T-helper 9 cell (primary cell): ENCODE results near the gene EDAR.

Experiments
- DNase-seq: peaks from one replicate; pipeline ENCODE4 v3.0.0-alpha.2; 2020

The EDAR gene

GRCh38 chr2:108938077-108938710, 50.8 kb downstream of the EDAR start:
- no peak for DNase-seq

DNA sequence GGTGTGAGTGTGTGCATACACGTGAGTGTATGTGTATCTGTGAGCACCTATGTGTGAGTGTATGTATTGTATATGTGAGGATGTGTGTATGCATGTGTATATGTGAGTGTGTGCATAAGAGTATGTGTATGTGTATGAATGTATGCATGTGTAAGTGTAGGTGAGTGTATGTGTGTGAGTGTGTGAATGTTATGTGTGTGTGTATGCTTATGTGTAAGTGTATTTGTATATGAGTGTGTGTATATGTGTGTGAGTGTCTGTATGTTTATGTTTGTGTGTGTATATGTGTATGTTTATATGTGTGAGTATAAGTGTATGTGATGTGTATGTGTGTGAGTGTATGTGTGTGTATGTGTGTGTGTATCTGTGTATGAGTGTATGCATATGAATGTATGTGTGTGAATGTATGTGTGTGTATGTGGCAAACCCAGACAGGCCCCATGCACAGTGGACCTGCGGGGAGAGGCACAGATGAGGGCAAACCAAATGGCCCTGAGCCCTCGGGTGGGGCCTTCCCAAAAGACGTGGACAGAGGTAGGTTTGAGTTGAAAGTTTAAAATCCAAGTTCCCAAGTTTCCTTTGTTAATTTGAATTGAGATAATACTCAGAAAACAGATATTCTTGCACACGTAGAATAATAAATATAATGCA, 51.5 kb downstream of the EDAR start:
- DNase-seq, result no peak

DNA sequence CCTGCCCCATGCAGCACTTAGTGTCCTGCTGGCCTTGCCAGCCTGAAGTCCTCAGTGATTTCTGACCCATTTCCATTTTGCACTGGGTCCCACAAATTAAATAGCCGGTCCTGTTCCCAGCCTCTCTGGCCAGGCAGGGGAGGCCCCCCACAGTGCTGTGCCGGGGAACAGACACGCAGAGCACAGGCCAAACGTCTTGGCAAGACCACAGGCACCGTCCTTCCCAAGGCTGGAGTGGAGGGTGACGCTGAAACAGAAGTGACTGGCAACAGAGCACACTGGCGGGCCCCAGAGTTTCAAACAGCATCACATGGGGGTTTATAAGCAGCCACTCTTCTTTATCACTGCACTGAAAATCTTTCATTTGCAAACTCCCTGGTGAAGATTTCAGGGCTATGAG, 52.2 kb downstream of the EDAR start:
- DNase-seq, result no peak

DNA sequence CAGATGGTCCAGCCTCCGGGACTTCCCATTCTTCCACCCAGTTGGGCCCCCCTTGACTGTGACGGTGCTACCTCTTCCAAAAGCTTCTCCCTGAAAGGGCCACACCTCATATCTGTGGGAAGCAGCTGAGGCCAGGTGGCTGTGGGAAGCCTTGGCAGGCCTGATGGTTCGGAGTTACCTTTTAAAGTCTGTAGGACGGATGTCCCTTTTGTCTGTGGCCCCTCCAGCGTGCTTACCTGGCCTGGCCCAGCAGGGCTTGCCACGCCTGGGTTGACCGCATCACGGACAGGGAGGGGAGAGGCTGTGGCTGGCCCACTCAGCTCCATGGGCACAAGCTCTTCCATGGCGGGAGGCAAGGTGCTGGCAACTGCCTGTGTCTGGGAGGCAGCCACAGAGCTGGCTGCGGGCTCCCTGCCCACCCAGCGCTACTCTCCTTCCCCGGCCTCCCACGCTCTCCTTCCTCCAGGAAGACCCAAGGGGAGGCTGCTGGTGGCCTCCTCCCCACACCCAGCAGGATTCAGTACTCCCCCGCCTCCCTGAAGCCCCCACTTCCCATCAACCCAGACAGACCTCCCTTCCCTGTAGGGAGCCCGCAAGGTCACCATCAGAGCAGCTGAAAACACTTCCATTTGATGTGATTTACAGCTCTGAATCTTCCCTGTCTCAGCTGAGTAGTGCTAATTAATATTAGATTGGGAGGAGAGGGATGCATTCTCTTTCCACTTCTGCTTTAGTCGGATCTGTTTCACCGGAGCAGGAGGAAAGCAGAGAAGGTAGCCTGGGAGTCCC, 52.8 kb downstream of the EDAR start:
- DNase-seq, result no peak

DNA sequence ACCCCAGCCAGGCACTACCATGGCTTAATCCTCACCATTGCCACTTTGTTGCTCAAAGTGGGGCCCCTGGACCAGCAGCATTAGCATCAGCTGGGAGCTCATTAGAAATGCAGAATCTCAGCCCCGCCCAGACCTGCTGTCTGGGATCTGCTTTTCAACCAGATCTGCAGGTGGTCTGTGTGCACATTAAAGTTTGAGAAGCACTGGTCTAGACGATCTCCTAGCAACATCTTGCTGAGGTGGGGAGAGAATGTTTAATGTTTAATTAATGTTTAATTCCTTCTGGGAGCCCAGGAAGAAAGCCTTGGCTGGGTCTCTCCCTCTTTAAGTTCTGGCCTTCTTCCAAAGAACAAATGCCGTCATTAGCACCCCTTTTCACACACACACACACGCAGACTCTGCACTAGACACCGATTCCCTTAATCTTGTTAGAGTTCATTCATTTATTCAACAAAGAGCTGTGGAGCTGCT, 53.7 kb downstream of the EDAR start:
- DNase-seq, result no peak

DNA sequence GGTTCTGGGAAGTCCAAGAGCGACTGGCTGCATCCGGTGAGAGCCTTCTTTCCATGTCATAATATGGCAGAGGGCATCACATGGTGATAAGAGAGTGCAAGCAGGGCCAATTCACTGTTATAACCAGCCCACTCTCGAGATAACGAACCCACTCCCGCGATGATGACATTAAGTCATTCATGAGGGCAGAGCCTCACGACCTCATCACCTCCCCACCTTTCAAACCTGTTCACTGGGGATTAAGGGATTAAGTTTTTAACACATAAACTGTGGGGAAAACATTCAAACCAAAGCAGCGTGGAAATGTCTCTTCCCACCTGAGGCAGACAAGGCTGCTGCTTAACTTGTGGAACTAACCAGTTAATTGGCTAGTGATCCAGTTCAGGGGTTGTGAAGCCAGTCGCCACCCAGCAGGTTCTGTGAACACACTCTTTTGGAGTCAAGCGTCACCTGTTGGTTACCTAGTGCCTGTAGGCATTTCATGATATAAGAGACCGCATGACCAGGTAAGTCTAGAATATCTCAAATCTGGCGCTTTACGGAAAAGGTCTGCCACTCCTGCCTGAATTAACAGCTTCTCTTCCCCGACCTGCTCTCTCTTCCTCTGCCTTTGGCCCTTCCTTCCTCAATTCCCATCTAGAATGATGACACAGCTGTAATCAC, 54.3 kb downstream of the EDAR start:
- DNase-seq, result no peak

- no peak for DNase-seq
Measured at GRCh38 chr2:108934151-108934550, 54.9 kb downstream of the EDAR start.

- DNase-seq, result no peak
Measured at GRCh38 chr2:108933691-108934117, 55.3 kb downstream of the EDAR start.

GRCh38 chr2:108932736-108933332, 56.2 kb downstream of the EDAR start:
- no peak for DNase-seq

DNA sequence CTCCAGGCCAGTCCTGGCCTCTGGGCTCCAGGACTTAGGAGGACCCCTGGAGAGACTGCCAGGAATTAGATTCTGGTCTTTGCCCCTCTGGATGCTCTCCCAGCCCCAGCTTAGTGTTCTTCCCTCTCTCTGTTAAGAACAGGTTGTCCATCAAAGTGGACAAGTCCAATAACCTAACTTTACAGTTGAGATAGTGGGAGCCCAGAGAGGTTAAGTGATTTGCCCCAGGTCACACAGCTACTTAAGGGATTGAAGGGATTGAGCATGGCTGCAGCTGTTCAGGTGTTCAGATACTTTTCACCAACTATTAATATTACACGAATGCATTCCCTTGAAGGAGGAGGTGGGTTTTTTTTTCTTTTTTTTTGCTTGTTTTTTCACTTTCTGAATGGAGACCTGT, 57.6 kb downstream of the EDAR start:
- no peak for DNase-seq

- DNase-seq, result no peak
Measured at GRCh38 chr2:108929807-108930425, 59.1 kb downstream of the EDAR start.

DNA sequence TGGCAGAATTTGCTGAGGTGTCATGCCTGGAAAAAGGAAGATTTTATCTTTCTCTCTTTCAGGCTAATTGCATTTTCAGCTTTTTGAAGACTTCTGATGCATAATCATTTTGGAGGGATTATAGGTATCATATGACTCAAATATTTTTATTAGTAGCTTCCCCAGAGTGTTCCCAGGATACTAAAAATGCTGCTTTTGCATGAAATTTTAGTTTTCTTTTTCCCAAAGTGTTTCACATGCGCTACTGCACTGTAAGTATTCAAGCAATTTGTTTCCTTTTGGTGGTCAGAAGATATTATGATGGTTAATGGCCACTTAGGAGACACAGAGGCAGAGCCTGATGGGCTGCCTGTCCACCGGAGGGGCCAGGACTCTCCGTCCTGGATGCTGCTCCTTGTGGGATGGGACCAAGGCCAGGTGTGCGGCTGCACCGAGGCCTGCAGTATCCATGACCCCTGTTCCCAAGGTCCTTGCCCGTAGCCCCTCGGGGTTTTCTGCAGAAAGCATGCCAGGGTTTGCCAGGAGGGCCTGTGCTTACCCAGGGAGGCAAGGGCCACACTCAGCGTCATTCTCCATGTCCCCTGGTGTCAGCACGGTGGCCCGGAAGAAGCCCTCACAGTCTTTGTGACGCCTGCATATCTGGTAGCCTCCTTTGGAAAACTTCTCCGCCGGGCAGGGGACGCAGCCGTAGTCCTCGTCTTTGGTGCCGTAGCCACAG, 60.2 kb downstream of the EDAR start:
- no peak for DNase-seq

DNA sequence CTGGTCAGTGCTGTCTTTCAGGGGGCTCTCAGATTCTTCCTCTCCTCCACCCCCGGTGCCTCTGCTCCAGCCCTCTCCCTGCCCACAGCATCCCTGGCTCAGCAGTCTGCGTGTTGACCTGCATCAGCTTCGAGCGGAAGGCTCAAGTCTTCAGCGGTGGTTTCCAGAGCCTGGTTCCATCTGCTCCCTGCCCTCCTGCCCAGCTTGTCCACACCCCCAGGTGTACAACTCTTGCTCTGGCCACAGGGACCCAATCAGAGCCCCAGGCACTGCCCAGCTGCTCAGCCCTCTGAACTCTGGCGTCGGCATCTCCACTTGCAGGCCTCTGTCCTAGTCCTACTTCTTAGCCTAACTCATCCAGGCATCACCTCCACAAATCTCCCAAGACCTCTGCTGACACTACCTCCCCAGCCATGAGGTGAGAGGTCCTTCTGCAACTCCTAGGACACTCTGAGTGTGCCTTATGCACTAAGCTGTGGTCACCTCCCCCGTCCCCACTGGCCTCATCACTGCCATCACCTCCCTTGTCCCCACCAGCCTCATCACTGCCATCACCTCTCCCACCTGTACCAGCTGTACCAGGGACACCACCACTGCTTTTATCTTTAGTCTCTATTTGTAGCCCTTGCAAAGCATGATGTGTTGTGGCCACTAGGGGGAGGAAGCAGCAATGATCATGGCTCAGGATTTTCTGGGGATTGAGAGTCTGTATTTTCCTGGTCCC, 60.9 kb downstream of the EDAR start:
- peak; percentile 6 for DNase-seq

DNA sequence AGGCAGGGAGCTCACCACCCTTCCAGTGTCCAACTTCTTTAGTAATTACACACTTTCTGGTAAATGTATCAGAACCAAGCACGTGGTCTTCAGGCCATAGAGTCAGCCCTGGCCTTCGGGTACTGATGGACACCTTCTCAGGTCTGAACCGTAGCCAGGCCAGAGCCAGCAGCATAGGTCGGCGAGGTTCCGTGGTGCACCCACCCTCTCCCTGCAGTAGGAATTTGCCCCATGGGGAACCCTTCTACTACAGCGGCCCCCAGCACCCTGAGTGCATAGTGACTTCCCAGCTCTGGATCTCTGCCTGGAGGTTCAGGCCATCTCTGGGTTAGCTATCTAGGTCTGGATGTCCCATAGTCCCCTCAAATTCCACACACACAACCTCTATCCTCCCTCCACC, 61.6 kb downstream of the EDAR start:
- DNase-seq, result no peak

- DNase-seq, result no peak
Measured at GRCh38 chr2:108926561-108927380, 62.2 kb downstream of the EDAR start.

DNA sequence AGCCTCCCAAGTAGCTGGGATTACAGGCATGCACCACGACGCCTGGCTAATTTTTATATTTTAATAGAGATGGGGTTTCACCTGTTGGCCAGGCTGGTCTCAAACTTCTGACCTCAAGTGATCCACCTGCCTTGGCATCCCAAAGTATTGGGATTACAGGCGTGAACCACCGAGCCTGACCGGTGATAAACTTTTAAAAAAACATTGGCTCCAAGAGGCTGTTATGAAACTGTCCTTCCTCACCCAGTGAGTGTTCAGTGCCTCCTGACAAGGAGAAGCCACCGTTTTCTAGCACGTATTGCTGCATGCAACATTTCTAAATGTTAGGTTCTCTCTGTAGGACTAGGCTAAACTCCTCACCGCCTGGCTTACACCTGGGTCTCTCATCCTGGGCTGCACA, 63.3 kb downstream of the EDAR start:
- DNase-seq, result no peak

DNA sequence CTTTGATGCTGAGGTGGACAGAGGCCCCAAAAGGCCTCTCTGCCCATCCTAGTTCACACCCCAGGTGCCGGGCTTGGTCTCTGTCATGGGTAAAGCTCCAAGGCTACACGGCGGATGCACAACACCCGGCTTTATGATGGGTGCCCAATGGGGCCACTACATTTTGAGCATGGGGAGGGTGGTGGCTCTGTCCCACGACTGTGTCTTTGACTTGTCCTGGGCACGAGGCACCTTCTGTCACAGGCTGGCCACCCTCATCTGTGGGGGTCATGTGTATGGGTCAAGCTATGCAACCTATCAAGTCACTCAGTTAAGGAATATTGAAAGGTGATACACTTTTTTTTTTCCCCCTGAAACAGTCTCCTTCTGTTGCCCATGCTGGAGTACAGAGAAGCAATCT, 63.7 kb downstream of the EDAR start:
- DNase-seq, result no peak

GRCh38 chr2:108924580-108925251, 64.3 kb downstream of the EDAR start:
- no peak for DNase-seq

DNA sequence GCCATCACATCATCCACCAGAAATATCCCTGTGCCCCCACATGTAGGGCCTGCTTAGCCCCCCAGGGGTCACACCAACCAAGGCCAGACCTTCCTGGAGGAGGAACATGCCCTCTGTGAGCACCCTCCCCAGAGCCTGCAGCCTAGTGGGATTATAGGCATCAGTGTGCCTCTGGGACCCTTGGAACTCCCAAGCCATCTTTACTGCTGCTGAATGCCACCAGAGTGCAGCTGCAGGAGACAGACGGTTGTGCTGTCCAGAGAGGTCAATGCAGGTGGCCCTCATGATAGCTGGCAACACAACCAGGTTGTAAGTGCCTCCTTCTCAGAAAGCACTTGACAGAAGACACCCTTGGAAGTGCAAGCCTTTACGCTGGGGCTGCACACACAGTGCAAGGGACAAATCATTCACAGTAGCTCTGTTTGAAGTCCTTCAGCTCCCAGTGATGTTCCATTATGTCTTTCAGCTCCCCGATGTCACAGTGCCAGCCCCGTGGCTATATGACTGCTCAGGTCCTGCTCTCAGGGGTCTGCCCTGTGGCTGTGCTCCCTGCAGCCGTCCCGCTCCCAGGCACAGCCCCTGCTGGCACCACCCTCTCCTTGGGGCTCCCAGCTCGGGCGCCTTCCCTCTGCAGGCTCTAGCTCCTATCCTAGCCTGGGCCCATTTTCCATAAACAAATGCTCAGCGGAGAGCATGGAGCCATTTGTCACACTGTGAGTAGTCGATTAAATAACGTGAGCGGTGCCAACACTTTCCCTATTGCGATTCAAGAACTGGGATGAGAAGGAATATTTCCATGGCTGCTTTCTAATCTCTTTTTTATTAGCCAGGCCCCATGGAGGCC, 65.1 kb downstream of the EDAR start:
- no peak for DNase-seq
